Hematopoietic multipotent progenitor cell treated with erythropoietin and hydrocortisone succinate and interleukin-3 and kit ligand, for 4 days (in vitro differentiated cells): ENCODE results near the gene FRMPD4.

Experiments
- DNase-seq: peaks from one replicate; pipeline ENCODE4 v3.0.0-alpha.2; 2015

Gene FRMPD4

GRCh38 chrX:12307961-12308360 is 169.7 kb downstream of the FRMPD4 start:
- DNase-seq: no peak

- DNase-seq: no peak
These were observed 170.1 kb downstream of the FRMPD4 start for GRCh38 chrX:12308420-12308819.

GRCh38 chrX:12309040-12309743 is 170.9 kb downstream of the FRMPD4 start:
- DNase-seq: no peak

- DNase-seq: no peak
These were observed 171.4 kb downstream of the FRMPD4 start for GRCh38 chrX:12309744-12310076.

GRCh38 chrX:12314651-12315050 is 176.4 kb downstream of the FRMPD4 start:
- DNase-seq: no peak

GRCh38 chrX:12315526-12315925 is 177.3 kb downstream of the FRMPD4 start:
- no peak for DNase-seq

- DNase-seq: no peak
These were observed 180.8 kb downstream of the FRMPD4 start for GRCh38 chrX:12319003-12319519.

GRCh38 chrX:12319992-12320391 is 181.7 kb downstream of the FRMPD4 start:
- no peak for DNase-seq

GRCh38 chrX:12322031-12322430 is 183.8 kb downstream of the FRMPD4 start:
- no peak for DNase-seq

- DNase-seq: no peak
These were observed 186.9 kb downstream of the FRMPD4 start for GRCh38 chrX:12325171-12325570.

- no peak for DNase-seq
These were observed 189.6 kb downstream of the FRMPD4 start for GRCh38 chrX:12327836-12328235.

GRCh38 chrX:12329476-12329875 is 191.2 kb downstream of the FRMPD4 start:
- DNase-seq: no peak

GRCh38 chrX:12330841-12331240 is 192.6 kb downstream of the FRMPD4 start:
- no peak for DNase-seq

- DNase-seq: no peak
These were observed 194.6 kb downstream of the FRMPD4 start for GRCh38 chrX:12332786-12333347.

- no peak for DNase-seq
These were observed 201.6 kb downstream of the FRMPD4 start for GRCh38 chrX:12339921-12340320.

GRCh38 chrX:12344954-12345353 is 206.7 kb downstream of the FRMPD4 start:
- no peak for DNase-seq

- no peak for DNase-seq
These were observed 210.9 kb downstream of the FRMPD4 start for GRCh38 chrX:12349201-12349600.

- no peak for DNase-seq
These were observed 214.6 kb downstream of the FRMPD4 start for GRCh38 chrX:12352922-12353321.

- no peak for DNase-seq
These were observed 222.1 kb downstream of the FRMPD4 start for GRCh38 chrX:12360383-12360782.

- no peak for DNase-seq
These were observed 222.8 kb downstream of the FRMPD4 start for GRCh38 chrX:12360986-12361598.

GRCh38 chrX:12363216-12363615 is 224.9 kb downstream of the FRMPD4 start:
- DNase-seq: no peak

GRCh38 chrX:12366440-12366839 is 228.2 kb downstream of the FRMPD4 start:
- no peak for DNase-seq

- no peak for DNase-seq
These were observed 229.0 kb downstream of the FRMPD4 start for GRCh38 chrX:12367254-12367653.

GRCh38 chrX:12370497-12370986 is 232.3 kb downstream of the FRMPD4 start:
- no peak for DNase-seq
